Ramos (cell line): ENCODE measurements around the gene MPL.
"Not testable (repeated sequence)": the region's sequence is repeated elsewhere in the genome, so short reads cannot be mapped to it uniquely, and the experiment has no call there.

Source experiments
- in situ Hi-C: fragments of 300-500 bp; cut with MboI; formaldehyde crosslinking; loops from one replicate; pipeline ENCODE4 v1.14.3; 2022; ENCODE audit warnings: low sequenced_read_pairs; ENCODE audit not compliant: unreplicated experiment

Gene MPL

GRCh38 chr1:43369779-43370178 is 32.2 kb downstream of the MPL start:
- in situ Hi-C loops, result not testable (repeated sequence)

- in situ Hi-C loops, result no loop called here
These were observed 32.9 kb downstream of the MPL start for GRCh38 chr1:43370564-43370963.

- in situ Hi-C loops, result no loop called here
These were observed 34.6 kb downstream of the MPL start for GRCh38 chr1:43372172-43372571.

GRCh38 chr1:43373066-43373940 is 35.7 kb downstream of the MPL start:
- in situ Hi-C loops, result no loop called here

GRCh38 chr1:43376723-43377235 is 39.2 kb downstream of the MPL start:
- in situ Hi-C loops, result no loop called here

- in situ Hi-C loops, result no loop called here
These were observed 40.2 kb downstream of the MPL start for GRCh38 chr1:43377831-43378230.

GRCh38 chr1:43379476-43379875 is 41.9 kb downstream of the MPL start:
- in situ Hi-C loops, result no loop called here

GRCh38 chr1:43381612-43382011 is 44.0 kb downstream of the MPL start:
- in situ Hi-C loops, result no loop called here

GRCh38 chr1:43382027-43382779 is 44.6 kb downstream of the MPL start:
- in situ Hi-C loops, result no loop called here

GRCh38 chr1:43383449-43383848 is 45.8 kb downstream of the MPL start:
- in situ Hi-C loops, result no loop called here

- in situ Hi-C loops, result no loop called here
These were observed 49.1 kb downstream of the MPL start for GRCh38 chr1:43386676-43387075.

GRCh38 chr1:43387976-43388599 is 50.5 kb downstream of the MPL start:
- in situ Hi-C loops, result no loop called here

- in situ Hi-C loops, result no loop called here
These were observed 51.0 kb downstream of the MPL start for GRCh38 chr1:43388613-43389012.

GRCh38 chr1:43389326-43390313 is 52.0 kb downstream of the MPL start, which contains the start of the genes MED8 and SZT2:
Gene MED8 (minus strand): TSS chr1:43389800. CDS start chr1:43389764, 36 bp downstream.
Gene SZT2 (plus strand): TSS chr1:43389899. CDS start chr1:43389969, 70 bp downstream.
- in situ Hi-C loops, result no loop called here

GRCh38 chr1:43392702-43393101 is 55.1 kb downstream of the MPL start:
- in situ Hi-C loops, result no loop called here

GRCh38 chr1:43395523-43395922 is 57.9 kb downstream of the MPL start:
- in situ Hi-C loops, result no loop called here

- in situ Hi-C loops, result no loop called here
These were observed 58.4 kb downstream of the MPL start for GRCh38 chr1:43396059-43396458.

- in situ Hi-C loops, result no loop called here
These were observed 60.6 kb downstream of the MPL start for GRCh38 chr1:43398227-43398626.

- in situ Hi-C loops, result not testable (repeated sequence)
These were observed 62.8 kb downstream of the MPL start for GRCh38 chr1:43400441-43400840.
